Activated CD4-positive, CD25-positive, alpha-beta regulatory T cell treated with anti-CD3 and anti-CD28 coated beads, Interleukin-2, amount 50 U/mL, for 16 hours (primary cell): Measurements from ENCODE around the gene ADAM15.

ENCODE experiments used
- DNase-seq: peaks from one replicate; pipeline ENCODE4 v3.0.0-alpha.2; 2020; ENCODE audit warnings: low read depth, low spot score

ADAM15 gene

DNA sequence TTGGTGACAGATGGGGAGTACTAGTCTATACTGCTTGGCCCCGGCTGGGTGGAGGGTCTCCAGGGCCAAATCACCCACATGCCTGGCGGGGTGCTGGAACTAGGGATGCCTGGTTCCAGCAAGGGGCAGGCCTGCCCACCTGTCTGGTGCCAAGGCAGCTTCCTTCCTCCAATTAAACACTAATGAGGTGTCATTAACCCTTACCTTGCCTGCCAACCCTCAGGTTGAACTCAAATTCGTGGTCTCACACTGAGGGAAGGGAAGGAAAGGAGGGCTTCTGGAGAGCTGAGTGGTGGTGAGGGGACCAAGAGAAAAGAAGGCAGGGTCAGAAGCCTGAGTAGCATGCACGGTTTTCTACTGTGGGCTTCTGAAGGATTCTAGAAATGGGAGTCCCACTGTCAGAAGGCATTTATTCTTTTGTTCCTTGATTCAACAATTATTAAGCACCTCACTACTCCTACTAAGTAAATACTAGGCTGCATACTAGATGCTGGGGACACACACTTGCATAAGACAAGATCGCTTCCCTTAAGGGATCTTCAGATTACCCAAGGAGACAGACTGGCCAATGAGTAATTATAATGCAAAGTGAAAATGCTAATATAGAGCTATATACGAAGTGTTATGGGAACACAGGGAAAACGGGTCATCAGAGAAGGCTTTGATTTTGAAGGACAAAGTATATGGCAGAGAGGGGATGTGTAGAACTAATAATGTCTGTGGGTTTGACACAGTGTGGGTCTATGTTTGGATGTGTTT is 21.6 kb downstream of the ADAM15 start:
- DNase-seq = no peak

DNA sequence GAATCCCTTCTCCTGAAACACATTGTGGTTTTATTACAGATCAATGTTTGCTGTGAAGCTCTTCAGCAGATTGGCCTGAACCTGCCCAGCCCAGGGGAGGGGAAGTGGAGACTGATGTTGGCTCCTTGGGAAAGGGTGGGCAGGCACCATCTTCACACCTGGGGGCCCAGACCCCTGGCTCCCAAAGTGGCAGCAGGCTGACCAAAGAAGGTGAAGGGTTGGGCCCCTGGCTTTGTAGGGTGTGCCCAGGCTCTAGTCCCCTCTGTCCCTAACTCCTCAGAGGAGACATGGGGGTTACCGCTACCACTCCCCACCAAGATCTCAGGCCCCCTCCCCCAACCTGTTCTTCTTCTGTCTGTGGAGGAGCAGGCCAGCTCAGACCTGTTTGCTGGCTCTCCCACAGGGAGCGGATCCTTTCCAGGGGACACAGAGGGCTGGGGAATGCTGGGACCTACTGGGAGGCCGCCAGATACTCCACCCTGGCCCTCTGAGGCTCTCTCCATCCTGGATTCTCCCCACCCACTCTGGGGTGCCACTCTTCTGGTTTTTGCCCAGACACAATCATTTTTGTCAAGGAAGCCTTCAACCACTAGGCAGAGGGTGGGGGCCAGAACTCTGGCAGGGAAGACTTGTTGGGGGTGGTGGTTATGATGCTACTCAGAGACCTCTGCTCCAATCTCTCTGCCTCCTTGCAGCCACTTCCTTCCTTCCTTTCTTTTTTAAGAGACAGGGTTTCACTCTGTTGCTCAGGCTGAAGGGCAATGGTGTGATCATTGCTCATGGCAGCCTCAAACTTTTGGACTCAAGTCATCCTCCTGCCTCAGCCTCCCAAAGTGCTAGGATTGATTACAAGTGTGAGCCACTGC is 22.5 kb downstream of the ADAM15 start:
- DNase-seq = no peak

DNA sequence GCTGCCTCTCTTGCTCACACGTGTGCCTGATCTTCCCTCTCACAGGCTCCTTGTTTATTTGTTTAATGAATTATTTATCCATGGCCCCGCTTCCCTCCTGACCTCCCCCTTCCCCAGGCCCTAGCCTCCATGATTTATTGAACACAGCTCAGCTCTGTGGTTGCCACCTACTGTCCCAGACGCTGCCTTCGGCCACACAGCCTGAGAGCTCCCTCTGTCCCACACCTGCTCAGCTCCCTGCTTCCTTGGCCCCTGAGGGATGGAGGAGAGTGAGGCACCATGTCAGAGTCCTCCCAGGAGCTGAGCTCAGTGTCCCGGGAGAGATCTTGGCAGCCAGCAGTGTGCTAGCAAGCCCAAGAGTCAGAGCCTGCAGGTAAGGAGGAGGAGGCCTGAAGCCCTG is 24.4 kb downstream of the ADAM15 start:
- no peak for DNase-seq

DNA sequence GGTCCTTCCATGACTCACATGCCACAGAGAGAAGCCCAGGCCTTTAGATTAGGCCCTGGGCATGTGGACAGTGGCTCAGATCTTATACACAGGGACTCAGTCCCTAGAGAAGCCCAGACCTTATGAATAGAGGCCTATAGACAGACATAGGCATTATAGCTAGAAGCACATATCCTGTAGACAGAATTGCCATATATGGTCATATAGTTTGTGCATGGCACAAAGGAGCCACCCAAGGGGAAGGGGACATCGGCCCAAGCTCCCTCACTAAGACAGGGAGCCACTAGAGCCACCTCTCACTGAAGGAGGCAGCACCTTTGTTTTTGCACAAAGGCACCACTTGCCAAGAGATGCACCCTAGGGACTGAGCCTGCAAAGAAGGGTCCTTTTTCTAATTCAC is 25.3 kb downstream of the ADAM15 start:
- no peak for DNase-seq

DNA sequence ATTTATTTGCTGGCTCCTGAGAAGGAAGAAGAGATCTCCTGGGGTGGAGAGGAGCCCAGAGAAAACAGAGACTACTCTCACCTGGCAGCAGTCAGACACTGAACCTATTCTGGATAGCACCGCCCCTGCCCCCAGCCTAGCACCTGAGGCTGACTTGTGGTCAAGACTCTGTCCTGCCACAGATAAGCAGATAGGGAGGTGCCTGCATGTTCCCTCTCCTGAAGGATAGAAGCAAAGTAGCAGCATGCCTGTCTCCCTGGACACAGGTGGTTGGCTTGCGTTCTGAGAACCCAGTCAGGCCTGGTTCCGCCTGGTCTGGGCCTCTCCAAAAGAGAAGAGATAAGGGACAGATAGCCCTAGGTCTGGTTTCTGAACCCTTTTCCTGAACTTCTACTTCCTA is 26.2 kb downstream of the ADAM15 start:
- no peak for DNase-seq

DNA sequence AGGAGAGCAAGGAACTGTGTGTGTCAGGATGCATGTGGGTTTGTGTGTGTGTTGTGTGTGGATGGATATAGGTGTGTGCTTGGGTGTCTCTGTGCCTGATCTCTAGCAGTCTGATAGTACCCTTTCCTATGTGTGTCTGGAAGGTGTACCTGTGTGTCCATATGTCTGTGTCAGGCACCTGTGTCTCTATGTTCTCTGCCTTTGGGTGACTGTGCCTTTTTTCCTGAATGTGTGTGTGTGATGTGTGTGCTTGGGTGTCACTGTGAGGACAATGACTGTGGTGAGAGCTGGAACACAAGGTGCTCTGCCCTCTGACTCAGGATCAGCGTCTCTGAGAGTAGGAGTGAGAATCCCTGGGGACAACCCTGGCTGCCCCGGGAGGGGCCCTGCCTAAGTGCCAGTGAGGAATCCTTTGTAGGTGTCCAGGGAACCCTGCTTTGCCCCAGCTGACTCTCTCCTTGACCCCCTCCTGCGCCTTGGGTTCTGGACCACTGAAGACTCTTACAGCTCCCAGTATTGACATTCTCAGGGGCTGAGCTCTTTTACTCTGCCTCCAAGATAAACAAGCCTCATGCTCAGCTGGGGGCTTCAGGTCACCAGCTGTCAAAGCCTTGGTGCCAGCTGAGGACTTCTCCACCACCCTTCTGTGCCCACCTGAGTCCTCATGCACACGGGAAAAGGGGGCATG is 26.8 kb downstream of the ADAM15 start:
- no peak for DNase-seq

- no peak for DNase-seq
Measured at GRCh38 chr1:155078469-155079209, 27.5 kb downstream of the ADAM15 start, which contains the start of gene EFNA3. Gene EFNA3 (plus strand): TSS chr1:155078837. CDS start chr1:155078942, 105 bp downstream.

DNA sequence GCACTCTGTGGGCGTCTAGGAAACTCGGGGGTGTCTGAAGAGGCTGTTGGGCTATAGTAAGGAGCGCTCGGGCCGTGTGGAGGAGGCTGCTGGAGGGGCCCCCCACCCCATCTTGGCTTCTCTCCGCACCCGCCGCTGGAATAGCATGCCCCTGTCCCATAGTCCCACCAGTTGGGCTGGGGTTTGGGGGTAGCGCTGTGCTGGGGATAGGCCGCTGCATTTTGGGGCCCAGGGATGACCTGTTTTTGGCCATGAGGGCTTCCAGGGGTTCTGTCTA is 28.0 kb downstream of the ADAM15 start:
- DNase-seq = no peak

DNA sequence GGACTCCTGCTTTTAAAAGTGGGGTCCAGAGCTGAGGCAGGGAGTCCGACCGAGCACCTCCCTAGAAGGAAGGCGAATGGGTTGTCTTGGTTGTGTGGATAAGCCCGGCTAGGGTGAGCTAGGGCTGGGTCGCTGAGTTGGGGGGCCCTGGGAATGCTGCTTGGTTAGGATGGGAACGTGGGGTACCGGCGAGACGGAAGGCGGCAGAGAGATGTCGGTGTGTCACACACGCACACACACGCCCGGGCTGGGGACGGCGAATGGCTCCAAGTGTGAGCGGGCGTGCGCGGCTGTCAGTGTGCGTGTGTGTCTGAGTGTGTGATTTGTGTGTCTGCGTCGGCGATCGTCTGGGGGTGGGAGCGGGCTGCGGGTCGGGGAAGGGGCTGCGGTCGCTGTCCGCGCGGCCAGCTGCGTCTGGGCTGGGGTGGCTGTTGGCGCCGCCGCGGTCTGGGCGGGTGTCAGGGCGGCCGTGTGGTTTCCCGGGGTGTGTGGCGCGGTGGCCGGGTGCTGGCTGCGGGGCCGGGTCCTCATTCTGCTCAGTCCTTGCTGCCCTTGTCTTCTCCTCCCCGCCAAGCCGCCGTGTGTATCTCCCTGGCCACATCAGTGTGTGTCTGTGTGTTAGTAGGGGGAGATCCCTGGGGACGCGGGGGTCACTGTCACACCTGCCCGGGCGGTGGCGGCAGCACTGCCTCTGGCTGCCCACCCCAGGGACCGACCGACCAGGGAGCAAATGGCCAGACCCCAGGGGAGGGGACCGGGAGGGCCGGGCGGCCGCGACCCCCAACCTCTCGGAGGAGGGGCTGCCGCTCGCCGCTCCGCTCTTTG is 28.6 kb downstream of the ADAM15 start:
- DNase-seq = no peak

DNA sequence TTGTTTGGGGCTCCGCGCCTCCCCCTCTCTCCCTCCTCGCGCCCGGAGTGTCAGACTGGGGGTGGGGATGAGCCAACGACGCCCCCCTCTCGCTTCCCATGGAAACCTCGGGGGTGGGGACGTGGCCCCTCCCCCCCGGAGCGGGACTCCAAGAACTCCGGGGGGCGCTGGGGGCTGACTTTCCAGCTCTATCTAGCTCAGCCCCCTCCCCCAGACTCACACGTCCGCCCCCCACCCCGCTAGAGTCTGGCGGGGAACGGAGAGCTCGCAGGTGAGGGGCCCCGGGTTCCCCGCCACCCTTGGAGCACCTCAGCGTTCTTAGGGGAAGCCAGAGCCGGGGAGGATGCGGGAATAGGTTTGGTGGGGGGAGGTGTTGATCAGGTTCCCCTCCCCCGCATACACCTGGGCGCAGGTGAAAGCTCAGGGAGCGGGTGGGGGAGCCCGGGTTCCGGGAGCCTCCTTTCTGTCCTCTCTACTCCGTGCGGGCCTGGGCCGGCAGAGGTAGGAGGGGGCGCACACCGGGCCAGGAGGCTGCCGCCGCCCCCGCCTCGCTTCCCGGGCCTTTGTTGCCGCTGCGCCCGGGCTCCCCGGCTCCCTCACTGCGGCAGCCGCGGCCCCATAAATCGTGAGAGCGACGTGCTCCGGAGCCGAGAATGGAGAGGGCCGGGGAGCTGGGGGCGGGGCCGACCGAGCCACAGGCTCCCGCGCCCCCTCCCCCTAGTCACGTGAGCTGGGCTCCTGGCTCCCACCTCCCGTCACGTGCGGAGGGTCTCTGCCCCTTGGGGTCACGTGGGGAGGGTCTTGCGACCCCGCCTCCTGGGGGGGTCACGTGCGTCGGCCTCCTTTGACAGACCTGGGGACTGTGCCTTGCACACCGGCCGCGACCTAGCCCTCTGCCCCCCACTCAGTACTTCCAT is 29.5 kb downstream of the ADAM15 start:
- DNase-seq = no peak

DNA sequence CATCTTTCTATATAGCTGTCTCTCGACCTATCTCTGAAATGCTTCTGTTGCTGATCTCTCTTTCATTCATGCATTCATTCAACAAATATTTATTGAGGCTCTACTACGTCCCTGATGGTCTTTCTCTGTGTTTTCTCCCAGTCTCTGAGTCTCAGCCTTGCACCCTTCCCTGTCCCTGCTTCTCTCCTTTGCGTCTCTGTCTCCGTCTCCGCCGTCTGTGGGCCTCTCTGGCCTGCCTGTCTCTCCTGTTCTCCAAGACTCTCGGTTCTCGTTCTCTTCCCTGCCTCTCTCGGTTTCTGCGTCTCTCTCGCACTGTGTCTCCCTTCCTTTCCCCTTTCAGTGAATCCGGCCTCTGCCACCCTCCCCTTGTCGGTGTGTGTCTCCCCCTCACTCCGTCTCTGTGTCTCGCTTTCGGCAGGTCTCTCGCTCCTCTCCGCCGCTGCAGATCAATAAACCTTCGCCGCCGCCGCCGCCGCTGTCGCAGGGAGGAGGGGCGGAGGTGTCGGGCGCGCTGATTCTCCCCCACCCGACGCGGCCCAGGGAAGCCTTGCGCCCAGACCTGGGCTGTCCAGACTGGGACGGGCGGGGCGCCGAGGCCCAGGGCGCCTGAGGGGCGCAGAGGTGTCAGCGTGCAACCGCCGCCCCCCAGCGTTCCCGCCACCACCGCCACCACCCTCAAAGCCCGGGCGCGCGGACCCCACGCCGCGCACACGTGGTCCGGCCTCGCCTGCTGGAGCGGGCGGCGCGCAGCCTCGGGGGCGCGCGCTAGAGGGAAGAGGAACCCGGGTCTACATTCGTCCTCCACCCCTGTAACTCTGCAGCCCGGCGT is 30.6 kb downstream of the ADAM15 start:
- DNase-seq = no peak

DNA sequence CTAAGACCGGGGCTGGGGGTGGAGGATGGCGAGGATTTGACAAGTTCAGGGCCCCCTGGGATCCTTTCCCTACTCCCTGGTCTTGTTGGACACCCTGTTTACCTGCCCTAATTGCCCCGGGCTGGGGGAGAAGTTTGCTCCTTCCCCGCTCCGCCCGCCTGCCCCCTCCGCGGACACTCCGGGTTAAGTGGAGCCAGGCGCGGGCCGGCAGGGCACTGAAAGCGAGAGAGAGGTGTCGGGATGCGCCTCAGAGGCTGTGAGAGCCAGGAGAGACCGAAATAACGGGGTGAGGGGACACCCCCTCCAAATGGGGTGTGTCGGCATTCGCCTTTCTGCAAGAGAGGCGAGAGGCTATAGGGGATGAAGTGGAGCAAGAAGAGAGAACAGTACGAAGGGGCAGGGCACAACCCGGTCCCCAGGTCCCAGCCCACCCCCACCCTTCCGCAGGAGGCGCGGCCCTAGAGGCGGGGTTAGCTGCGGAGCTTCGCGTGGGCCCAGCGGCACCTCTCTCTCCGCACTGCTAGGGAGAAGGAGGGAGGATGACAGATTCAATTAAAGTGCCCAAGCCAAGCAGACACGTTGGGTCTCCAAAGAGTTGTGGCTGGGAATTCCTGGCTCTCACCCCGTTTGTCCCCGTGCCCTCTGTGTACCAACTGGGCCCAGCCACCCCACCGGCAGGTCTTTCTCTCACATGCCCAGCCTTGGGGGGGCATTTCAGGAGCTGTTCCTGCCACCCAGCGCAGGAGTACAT is 31.4 kb downstream of the ADAM15 start:
- no peak for DNase-seq

GRCh38 chr1:155083052-155083541 is 32.0 kb downstream of the ADAM15 start:
- DNase-seq = no peak

- no peak for DNase-seq
Measured at GRCh38 chr1:155083865-155084721, 33.0 kb downstream of the ADAM15 start.

GRCh38 chr1:155084722-155085503 is 33.8 kb downstream of the ADAM15 start:
- peak; percentile 85 for DNase-seq

- peak; percentile 47 for DNase-seq
Measured at GRCh38 chr1:155085504-155086127, 34.5 kb downstream of the ADAM15 start.
